Neural progenitor cell (in vitro differentiated cells): ENCODE data around the gene BRCC3. TPM values are rescaled to one million over a fixed set of nuclear protein-coding genes. Genes with fewer than 3 reads are reported as not detected.
"Not testable (repeated sequence)": the region's sequence is repeated elsewhere in the genome, so short reads cannot be mapped to it uniquely, and the experiment has no call there.

ENCODE experiments used
- DNase-seq: peaks from one replicate; pipeline ENCODE4 v3.0.0-alpha.2; 2016; ENCODE audit warnings: low spot score
- H2AFZ ChIP-seq: fragments of 200-600 bp; sonication (generic); replicated peaks from 2 replicates; pipeline ENCODE4 v1.6.1; 2016; ENCODE audit warnings: antibody characterized with exemption
- H3F3A ChIP-seq: fragments of 200-600 bp; sonication (generic); 2 replicates; pipeline ENCODE4 v1.6.1; 2016; ENCODE audit warnings: antibody characterized with exemption, low read depth
- H3K27ac ChIP-seq: fragments of 200-600 bp; sonication (generic); 2 replicates; pipeline ENCODE4 v1.5.1; 2016; ENCODE audit warnings: mild to moderate bottlenecking
- H3K27me3 ChIP-seq: fragments of 200-600 bp; sonication (generic); 2 replicates; pipeline ENCODE4 v1.6.1; 2016; ENCODE audit warnings: mild to moderate bottlenecking, moderate library complexity
- H3K36me3 ChIP-seq: fragments of 200-600 bp; sonication (generic); 2 replicates; pipeline ENCODE4 v1.5.1; 2016
- H3K4me1 ChIP-seq: fragments of 200-600 bp; sonication (generic); 2 replicates; pipeline ENCODE4 v1.6.1; 2016; ENCODE audit warnings: mixed run types
- H3K4me2 ChIP-seq: fragments of 200-600 bp; sonication (generic); 2 replicates; pipeline ENCODE4 v1.6.1; 2016
- H3K4me3 ChIP-seq: fragments of 200-600 bp; sonication (generic); 2 replicates; pipeline ENCODE4 v1.5.1; 2016
- H3K79me2 ChIP-seq: fragments of 200-600 bp; sonication (generic); 2 replicates; pipeline ENCODE4 v1.6.1; 2016; ENCODE audit warnings: low read depth
- H3K9ac ChIP-seq: fragments of 200-600 bp; sonication (generic); 2 replicates; pipeline ENCODE4 v1.6.1; 2016
- H3K9me3 ChIP-seq: fragments of 200-600 bp; sonication (generic); 2 replicates; pipeline ENCODE4 v1.5.1; 2016; ENCODE audit warnings: low read depth
- H4K20me1 ChIP-seq: fragments of 200-600 bp; sonication (generic); 2 replicates; pipeline ENCODE4 v1.6.1; 2016; ENCODE audit warnings: low read depth
- H3K27ac Mint-ChIP-seq: 3 replicates; pipeline ENCODE4 v1.8.0; 2021; ENCODE audit warnings: mixed read lengths
- H3K27me3 Mint-ChIP-seq: 2 replicates; pipeline ENCODE4 v1.8.0; 2022; ENCODE audit warnings: low read depth, mild to moderate bottlenecking, inconsistent platforms, moderate library complexity, mixed read lengths; ENCODE audit not compliant: insufficient read depth
- H3K36me3 Mint-ChIP-seq: 3 replicates; pipeline ENCODE4 v1.8.0; 2021; ENCODE audit warnings: mixed read lengths
- H3K4me1 Mint-ChIP-seq: 3 replicates; pipeline ENCODE4 v1.8.0; 2021; ENCODE audit warnings: mixed read lengths
- H3K4me3 Mint-ChIP-seq: 3 replicates; pipeline ENCODE4 v1.8.0; 2021; ENCODE audit warnings: mild to moderate bottlenecking, moderate library complexity, mixed read lengths
- H3K9me3 Mint-ChIP-seq: 3 replicates; pipeline ENCODE4 v1.8.0; 2020; ENCODE audit warnings: mixed read lengths
- EZH2 ChIP-seq: fragments of 200-600 bp; sonication (generic); IDR thresholded peaks from 2 replicates; pipeline ENCODE4 v1.6.1; 2017; ENCODE audit warnings: antibody characterized with exemption, mild to moderate bottlenecking, moderate library complexity
- EZH2phosphoT487 ChIP-seq: fragments of 200-600 bp; sonication (generic); IDR thresholded peaks from 2 replicates; pipeline ENCODE4 v1.6.1; 2017; ENCODE audit warnings: antibody characterized with exemption
- total RNA-seq: library from RNA; depleted of rRNA; stranded (reverse); fragments of >200 nt; gene quantifications from 2 replicates; pipeline ENCODE4 v1.2.3, GENCODE V29; 2015; ENCODE audit warnings: low replicate concordance
- TF ChIP-seq, protein P1 (sequence below): fragments of 200-600 bp; sonication (generic); IDR thresholded peaks from 2 replicates; pipeline ENCODE4 v1.5.1; 2017; ENCODE audit warnings: antibody characterized with exemption, mild to moderate bottlenecking

Gene BRCC3
- total RNA-seq, 1 donor from 2014 or later, result 18.9 TPM

DNA sequence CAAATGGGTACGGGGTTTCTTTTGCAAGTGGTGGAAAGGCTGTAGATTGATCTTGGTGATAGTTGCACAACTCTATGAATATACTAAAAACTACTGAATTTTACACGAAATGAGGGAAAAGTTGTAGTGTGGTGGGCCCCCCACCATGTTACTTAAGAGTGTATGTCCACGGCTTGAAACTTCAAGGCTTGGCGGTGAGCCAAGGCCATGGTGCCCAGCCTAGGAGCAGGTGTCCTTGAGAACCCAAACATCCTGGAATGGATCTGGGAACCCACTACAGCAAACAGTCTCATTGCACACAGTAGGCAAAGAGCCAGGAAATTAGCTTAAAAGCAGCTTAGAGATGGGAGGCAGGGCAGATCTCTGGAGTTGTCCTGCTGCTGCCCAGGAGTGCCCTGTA, 62.9 kb downstream of the BRCC3 start:
- no peak overlapping the region for H2AFZ ChIP-seq
- H3K4me3 ChIP-seq, result no peak overlapping the region
- no peaks in the 10 kb centered on the region for H3K27me3 ChIP-seq
- no peak overlapping the region for H3K4me3 Mint-ChIP-seq
- H3K4me1 Mint-ChIP-seq, result no peaks in the 10 kb centered on the region
- no peaks in the 10 kb centered on the region for H3K36me3 ChIP-seq
- H3K27me3 Mint-ChIP-seq, result peaks cover 5% of the 10 kb centered on the region
- H3K4me1 ChIP-seq, result no peaks in the 10 kb centered on the region
- no peaks in the 10 kb centered on the region for H4K20me1 ChIP-seq
- H3K9me3 Mint-ChIP-seq, result peaks cover 15% of the 10 kb centered on the region
- H3K27ac ChIP-seq, result no peak overlapping the region
- H3K9ac ChIP-seq, result no peak overlapping the region
- H3K4me2 ChIP-seq, result no peak overlapping the region
- no peak for DNase-seq
- H3F3A ChIP-seq, result no peaks in the 10 kb centered on the region
- H3K36me3 Mint-ChIP-seq, result no peaks in the 10 kb centered on the region
- TF ChIP-seq EZH2phosphoT487, result no peak
- TF ChIP-seq EZH2, result no peak
- TF ChIP-seq, protein P1, sequence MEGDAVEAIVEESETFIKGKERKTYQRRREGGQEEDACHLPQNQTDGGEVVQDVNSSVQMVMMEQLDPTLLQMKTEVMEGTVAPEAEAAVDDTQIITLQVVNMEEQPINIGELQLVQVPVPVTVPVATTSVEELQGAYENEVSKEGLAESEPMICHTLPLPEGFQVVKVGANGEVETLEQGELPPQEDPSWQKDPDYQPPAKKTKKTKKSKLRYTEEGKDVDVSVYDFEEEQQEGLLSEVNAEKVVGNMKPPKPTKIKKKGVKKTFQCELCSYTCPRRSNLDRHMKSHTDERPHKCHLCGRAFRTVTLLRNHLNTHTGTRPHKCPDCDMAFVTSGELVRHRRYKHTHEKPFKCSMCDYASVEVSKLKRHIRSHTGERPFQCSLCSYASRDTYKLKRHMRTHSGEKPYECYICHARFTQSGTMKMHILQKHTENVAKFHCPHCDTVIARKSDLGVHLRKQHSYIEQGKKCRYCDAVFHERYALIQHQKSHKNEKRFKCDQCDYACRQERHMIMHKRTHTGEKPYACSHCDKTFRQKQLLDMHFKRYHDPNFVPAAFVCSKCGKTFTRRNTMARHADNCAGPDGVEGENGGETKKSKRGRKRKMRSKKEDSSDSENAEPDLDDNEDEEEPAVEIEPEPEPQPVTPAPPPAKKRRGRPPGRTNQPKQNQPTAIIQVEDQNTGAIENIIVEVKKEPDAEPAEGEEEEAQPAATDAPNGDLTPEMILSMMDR, result no peak
- no peaks in the 10 kb centered on the region for H3K79me2 ChIP-seq
- peaks cover 16% of the 10 kb centered on the region for H3K9me3 ChIP-seq
- no peak overlapping the region for H3K27ac Mint-ChIP-seq

DNA sequence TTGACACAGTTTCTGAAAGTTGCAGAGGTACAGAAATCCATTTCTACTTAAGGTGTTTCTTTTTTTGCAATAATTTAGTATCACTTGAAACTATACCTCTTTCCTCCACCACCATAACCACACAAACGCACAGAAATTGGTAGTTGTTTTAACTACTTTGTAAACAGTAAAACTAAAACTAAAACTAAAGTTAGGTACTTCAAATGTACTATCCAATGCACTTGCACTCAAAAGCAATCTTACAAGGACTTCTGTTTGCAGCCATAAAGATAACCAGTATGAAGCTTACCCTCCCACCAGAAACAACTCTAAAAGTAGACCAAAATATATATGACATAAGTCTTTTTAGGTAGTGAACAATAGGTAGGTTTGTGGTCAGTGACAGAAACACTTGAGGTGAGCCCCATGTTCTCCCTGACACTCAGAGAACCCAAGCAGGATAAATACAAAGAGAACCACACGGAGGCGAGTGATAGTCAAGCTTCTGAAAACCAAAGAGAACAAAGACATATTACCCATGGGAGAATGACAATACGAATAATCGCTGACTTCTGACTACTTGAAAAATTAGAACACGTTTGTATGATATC, 72.7 kb downstream of the BRCC3 start:
- Histone ChIP-seq H4K20me1 (no peaks in the 10 kb centered on the region), H3K27me3 (no peaks in the 10 kb centered on the region), H3K27ac (no peak overlapping the region), H2AFZ (no peak overlapping the region), H3K79me2 (no peaks in the 10 kb centered on the region), H3K9me3 (no peaks in the 10 kb centered on the region), H3K36me3 (no peaks in the 10 kb centered on the region), H3F3A (no peaks in the 10 kb centered on the region), H3K4me3 (no peak overlapping the region), H3K9ac (no peak overlapping the region), H3K4me1 (no peaks in the 10 kb centered on the region), H3K4me2 (no peak overlapping the region)
- Mint-ChIP-seq H3K9me3 (peaks cover 2% of the 10 kb centered on the region), H3K36me3 (no peaks in the 10 kb centered on the region), H3K27me3 (no peaks in the 10 kb centered on the region), H3K4me3 (no peak overlapping the region), H3K4me1 (no peaks in the 10 kb centered on the region), H3K27ac (no peak overlapping the region)
- TF ChIP-seq EZH2 (no peak), EZH2phosphoT487 (no peak)
- TF ChIP-seq, protein P1, result no peak
- no peak for DNase-seq

DNA sequence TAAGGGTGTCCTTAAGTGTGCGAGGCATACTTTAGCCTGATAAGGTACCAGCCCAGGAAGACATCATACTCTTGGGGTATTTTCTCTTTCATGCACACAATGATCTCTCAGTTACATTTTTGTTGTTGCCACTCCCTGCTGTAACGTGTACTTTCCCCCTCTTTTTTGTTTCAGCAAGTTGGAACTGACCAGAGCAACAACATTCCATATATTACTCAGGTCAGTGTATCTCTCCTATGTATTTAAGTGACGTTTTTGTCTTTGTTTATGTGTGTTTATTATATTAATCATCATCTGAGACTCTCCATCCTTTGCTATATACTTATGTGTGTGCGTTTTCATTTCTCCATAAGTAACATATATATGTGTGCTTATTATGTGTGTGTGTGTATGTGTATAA, 73.6 kb downstream of the BRCC3 start:
- Mint-ChIP-seq H3K27me3 (no peaks in the 10 kb centered on the region), H3K36me3 (no peaks in the 10 kb centered on the region), H3K9me3 (peaks cover 2% of the 10 kb centered on the region), H3K27ac (no peak overlapping the region), H3K4me1 (no peaks in the 10 kb centered on the region), H3K4me3 (no peak overlapping the region)
- Histone ChIP-seq H3K27ac (no peak overlapping the region), H3K79me2 (no peaks in the 10 kb centered on the region), H2AFZ (no peak overlapping the region), H3K36me3 (no peaks in the 10 kb centered on the region), H3K4me1 (no peaks in the 10 kb centered on the region), H3K4me2 (no peak overlapping the region), H3K4me3 (no peak overlapping the region), H3K9me3 (peaks cover 4% of the 10 kb centered on the region), H3K27me3 (no peaks in the 10 kb centered on the region), H4K20me1 (no peaks in the 10 kb centered on the region), H3F3A (no peaks in the 10 kb centered on the region), H3K9ac (no peak overlapping the region)
- DNase-seq, result no peak
- TF ChIP-seq EZH2, result no peak
- no peak for TF ChIP-seq EZH2phosphoT487
- TF ChIP-seq, protein P1, result no peak

DNA sequence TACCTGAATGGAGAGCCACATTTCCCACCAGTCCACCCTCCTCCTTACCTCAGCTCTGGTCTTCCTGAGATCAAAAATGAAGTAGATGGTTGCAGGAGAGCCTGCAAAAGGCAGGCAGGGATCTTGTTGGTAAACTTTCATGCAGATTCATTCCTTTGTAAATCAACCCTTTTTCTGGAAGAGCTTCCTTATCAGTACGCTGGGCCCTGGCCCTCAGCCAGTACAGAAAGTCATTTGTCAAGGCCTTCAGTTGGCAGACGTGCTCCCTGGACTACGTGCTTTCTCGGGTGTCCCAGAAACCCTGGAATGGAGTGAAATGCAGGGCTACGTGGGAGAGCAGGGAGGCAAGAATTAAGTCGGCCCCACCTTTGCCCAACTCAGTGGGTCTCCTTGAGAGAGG, 76.3 kb downstream of the BRCC3 start:
- not testable (repeated sequence) for H3K9me3 ChIP-seq, H3F3A ChIP-seq, H3K9ac ChIP-seq, H4K20me1 ChIP-seq, H3K27me3 Mint-ChIP-seq, H3K27ac ChIP-seq, H3K4me1 ChIP-seq, H3K27ac Mint-ChIP-seq, H3K36me3 Mint-ChIP-seq, H3K4me3 Mint-ChIP-seq, H3K4me3 ChIP-seq, H2AFZ ChIP-seq, H3K4me2 ChIP-seq, H3K27me3 ChIP-seq, H3K79me2 ChIP-seq, H3K36me3 ChIP-seq, DNase-seq, H3K4me1 Mint-ChIP-seq
- H3K9me3 Mint-ChIP-seq, result peaks cover 11% of the 10 kb centered on the region

DNA sequence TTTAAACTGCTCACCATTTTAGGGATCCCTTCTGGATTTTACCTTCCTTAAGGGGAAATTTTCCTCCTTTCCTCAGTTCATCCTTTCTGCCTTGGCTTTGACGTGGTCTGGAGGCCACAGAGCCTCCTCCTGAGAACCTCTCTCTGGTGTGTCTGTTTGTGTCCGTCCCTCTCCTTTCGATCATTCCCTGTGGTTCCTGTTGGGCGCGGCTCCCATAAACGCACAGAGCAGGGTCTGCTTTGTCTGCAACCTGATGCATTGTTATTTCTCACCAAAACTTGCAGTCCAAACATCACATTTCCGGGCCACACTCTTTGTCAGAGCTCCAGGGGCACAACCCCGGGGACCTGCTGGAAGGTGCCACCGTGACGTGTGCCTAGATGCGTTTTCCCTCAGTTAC, 76.9 kb downstream of the BRCC3 start:
- H3K27me3 ChIP-seq, H3K9ac ChIP-seq, H3K27ac Mint-ChIP-seq, H3K79me2 ChIP-seq, H3K4me3 ChIP-seq, H4K20me1 ChIP-seq, H3K36me3 Mint-ChIP-seq, H3K36me3 ChIP-seq, H3K4me1 Mint-ChIP-seq, H3K9me3 ChIP-seq, DNase-seq, H3K27me3 Mint-ChIP-seq, H3F3A ChIP-seq, H2AFZ ChIP-seq, H3K4me1 ChIP-seq, H3K4me2 ChIP-seq, H3K27ac ChIP-seq, H3K4me3 Mint-ChIP-seq: not testable (repeated sequence)
- H3K9me3 Mint-ChIP-seq, result peaks cover 11% of the 10 kb centered on the region
